ENCODE results near the gene STIM1.

STIM1 gene

DNA sequence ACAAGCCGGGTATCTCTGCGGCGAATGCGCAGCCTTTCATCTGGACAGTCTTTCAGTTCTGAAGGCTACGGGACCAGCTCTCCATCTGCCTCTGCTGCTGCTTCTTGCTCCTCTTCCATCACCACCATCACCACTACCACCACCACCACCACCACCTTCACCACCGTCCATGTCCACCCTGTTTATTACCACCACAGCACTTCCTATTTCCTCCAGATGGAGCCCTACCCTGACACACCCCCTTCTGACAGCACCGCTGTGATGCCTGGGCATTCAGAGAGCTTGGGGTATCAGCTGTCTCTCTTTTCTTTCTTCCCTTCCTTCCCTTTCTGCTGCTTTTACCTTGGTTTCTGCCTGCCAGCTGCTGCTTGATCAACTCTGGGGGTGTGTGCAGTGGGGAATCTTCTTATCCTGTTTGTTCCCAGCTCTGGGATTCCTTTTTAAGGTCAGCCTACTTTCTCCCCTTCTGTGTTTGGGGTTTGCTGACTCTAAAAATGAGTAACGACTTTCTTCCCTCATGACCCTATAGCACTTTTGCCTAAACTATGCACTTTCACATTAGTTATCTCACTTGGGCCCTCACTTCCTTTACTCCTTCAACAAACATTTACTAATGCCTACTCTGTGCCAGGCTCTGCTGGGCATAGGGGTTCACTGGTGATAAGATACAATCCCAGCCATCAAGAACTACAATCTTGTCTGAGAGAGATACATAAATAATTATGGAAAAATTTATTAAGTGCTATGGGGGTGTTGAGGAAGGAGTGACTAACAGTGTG lies 231.3 kb downstream of the STIM1 start:
- H3K9ac ChIP-seq (ENCODE audit: low read depth, low read length): no peak overlapping the region
- H3K4me1 ChIP-seq (ENCODE audit: control insufficient read depth, insufficient read depth, low read length): no peaks in the 10 kb centered on the region
- H3K4me3 ChIP-seq (ENCODE audit: low read length): no peak overlapping the region
- no peak overlapping the region for H3K4me2 ChIP-seq (ENCODE audit: low read length)
- H3K27me3 ChIP-seq (ENCODE audit: control insufficient read depth, insufficient read depth, low read length): no peaks in the 10 kb centered on the region
- H3K9me3 ChIP-seq (replicated peaks; ENCODE audit: low read length): no peaks in the 10 kb centered on the region
- peaks cover 6% of the 10 kb centered on the region for H3K36me3 ChIP-seq (ENCODE audit: insufficient read depth, low read length)

DNA sequence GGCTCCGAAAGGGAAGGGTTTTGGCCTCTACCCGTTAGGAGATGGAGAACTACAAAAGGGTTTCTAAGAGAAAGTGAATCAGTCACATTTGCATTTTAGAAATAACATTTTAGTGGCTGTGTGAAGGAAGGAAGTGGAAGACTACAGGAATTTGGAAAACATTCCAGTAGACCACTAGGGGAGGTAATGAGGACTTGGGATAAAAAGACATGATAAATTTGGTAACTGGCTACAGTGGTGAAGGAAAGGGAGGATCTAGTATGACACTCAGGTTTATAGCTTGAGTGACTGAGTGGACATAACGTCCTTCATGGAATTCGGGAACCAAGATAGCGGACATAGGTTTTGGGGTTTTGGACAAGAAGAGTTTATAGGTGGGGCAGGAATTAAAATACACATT lies 232.1 kb downstream of the STIM1 start:
- H3K4me3 ChIP-seq (ENCODE audit: low read length): no peak overlapping the region
- no peaks in the 10 kb centered on the region for H3K9me3 ChIP-seq (replicated peaks; ENCODE audit: low read length)
- no peaks in the 10 kb centered on the region for H3K4me1 ChIP-seq (ENCODE audit: control insufficient read depth, insufficient read depth, low read length)
- peaks cover 6% of the 10 kb centered on the region for H3K36me3 ChIP-seq (ENCODE audit: insufficient read depth, low read length)
- no peak overlapping the region for H3K4me2 ChIP-seq (ENCODE audit: low read length)
- no peaks in the 10 kb centered on the region for H3K27me3 ChIP-seq (ENCODE audit: control insufficient read depth, insufficient read depth, low read length)
- H3K9ac ChIP-seq (ENCODE audit: low read depth, low read length): no peak overlapping the region

DNA sequence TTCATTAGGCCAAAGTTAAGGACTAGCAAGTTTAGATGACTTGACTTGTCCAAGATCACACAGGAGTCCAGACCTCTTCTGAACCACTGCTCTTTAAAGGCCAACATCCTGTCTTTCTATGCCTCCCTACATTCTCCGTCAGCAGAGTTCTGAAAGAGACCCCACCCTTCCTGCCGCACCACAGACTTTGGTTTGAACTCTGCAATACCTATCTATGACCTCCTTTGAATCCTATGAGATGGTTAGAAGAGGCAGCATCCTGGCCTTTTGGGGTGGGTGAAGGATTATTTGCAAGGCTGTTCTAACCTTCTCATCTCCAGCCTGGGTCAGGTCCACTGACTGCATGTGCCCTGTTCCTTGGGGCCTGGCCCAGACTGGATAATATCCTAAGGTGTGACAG lies 234.8 kb downstream of the STIM1 start:
- Histone ChIP-seq H3K9ac (ENCODE audit: low read depth, low read length) (no peak overlapping the region), H3K9me3 (replicated peaks; ENCODE audit: low read length) (no peaks in the 10 kb centered on the region), H3K27me3 (ENCODE audit: control insufficient read depth, insufficient read depth, low read length) (no peaks in the 10 kb centered on the region), H3K4me2 (ENCODE audit: low read length) (no peak overlapping the region), H3K36me3 (ENCODE audit: insufficient read depth, low read length) (peaks cover 6% of the 10 kb centered on the region), H3K4me1 (ENCODE audit: control insufficient read depth, insufficient read depth, low read length) (peaks cover 6% of the 10 kb centered on the region), H3K4me3 (ENCODE audit: low read length) (no peak overlapping the region)

DNA sequence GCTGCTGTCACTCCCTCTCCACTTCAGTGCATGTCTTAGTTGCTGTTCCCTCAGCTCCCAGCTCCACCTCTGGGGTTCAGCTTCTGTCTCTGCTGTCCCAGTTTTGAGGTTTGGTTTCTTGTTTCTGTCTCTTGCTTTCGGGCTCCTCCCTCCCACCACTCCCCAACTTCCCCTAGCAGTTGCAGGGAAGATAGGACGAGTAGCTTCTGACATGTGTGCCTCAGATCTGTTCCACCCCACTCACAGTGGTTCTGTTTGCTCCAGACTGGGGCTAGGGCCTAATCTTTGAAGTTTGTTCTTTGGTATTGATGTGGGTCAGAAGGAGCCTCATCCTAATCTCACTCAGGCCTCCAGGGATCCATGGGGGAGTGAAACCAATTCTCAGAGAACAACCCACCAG lies 236.6 kb downstream of the STIM1 start:
- Histone ChIP-seq H3K4me1 (ENCODE audit: control insufficient read depth, insufficient read depth, low read length) (peaks cover 16% of the 10 kb centered on the region), H3K9ac (ENCODE audit: low read depth, low read length) (no peak overlapping the region)

DNA sequence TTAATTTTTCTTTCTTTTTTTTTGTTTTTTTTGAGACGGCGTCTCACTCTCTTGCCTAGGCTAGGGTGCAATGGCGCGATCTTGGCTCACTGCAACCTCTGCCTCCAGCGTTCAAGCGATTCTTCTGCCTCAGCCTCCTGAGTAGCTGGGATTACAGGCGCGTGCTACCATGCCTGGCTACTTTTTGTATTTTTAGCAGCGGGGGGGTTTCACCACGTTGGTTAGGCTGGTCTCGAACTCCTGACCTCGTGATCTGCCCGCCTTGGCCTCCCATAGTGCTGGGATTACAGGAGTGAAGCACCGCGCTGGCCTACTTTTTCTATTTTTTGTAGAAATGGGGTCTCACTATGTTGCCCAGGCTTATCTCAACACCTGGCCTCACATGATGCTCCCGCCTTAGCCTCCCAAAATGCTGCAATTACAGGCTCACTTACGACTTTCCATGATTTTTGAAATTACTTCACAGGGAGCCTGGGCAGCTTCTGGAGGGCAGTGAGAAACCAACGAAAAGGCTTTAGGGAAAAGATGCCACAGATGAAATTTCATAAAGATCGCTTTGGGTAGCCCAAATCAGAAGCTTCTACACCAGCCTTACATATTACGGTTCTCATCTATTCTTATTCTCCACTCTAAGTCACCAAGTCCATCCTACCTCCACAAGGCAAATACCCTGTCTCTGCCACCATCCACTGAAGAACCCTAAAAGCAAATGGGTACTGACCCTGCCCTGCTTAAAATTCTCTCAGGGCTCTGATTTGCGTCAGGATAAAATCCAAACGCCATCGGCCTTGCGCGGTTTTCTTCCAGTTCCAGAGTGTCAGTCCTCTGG lies 238.3 kb downstream of the STIM1 start:
- Histone ChIP-seq H3K9me3 (replicated peaks; ENCODE audit: low read length) (no peaks in the 10 kb centered on the region), H3K4me2 (ENCODE audit: low read length) (peak overlapping the region; percentile 83), H3K36me3 (ENCODE audit: insufficient read depth, low read length) (peaks cover 3% of the 10 kb centered on the region), H3K9ac (ENCODE audit: low read depth, low read length) (peak overlapping the region; percentile 93), H3K4me3 (ENCODE audit: low read length) (peak overlapping the region; percentile 84), H3K4me1 (ENCODE audit: control insufficient read depth, insufficient read depth, low read length) (peaks cover 20% of the 10 kb centered on the region), H3K27me3 (ENCODE audit: control insufficient read depth, insufficient read depth, low read length) (no peaks in the 10 kb centered on the region)

More for the DNA sequence above, 236.6 kb downstream of the STIM1 start:
- peaks cover 7% of the 10 kb centered on the region for H3K36me3 ChIP-seq (ENCODE audit: insufficient read depth, low read length)
- H3K9me3 ChIP-seq (replicated peaks; ENCODE audit: low read length): no peaks in the 10 kb centered on the region
- H3K4me2 ChIP-seq (ENCODE audit: low read length): no peak overlapping the region
- H3K27me3 ChIP-seq (ENCODE audit: control insufficient read depth, insufficient read depth, low read length): no peaks in the 10 kb centered on the region
- H3K4me3 ChIP-seq (ENCODE audit: low read length): no peak overlapping the region

DNA sequence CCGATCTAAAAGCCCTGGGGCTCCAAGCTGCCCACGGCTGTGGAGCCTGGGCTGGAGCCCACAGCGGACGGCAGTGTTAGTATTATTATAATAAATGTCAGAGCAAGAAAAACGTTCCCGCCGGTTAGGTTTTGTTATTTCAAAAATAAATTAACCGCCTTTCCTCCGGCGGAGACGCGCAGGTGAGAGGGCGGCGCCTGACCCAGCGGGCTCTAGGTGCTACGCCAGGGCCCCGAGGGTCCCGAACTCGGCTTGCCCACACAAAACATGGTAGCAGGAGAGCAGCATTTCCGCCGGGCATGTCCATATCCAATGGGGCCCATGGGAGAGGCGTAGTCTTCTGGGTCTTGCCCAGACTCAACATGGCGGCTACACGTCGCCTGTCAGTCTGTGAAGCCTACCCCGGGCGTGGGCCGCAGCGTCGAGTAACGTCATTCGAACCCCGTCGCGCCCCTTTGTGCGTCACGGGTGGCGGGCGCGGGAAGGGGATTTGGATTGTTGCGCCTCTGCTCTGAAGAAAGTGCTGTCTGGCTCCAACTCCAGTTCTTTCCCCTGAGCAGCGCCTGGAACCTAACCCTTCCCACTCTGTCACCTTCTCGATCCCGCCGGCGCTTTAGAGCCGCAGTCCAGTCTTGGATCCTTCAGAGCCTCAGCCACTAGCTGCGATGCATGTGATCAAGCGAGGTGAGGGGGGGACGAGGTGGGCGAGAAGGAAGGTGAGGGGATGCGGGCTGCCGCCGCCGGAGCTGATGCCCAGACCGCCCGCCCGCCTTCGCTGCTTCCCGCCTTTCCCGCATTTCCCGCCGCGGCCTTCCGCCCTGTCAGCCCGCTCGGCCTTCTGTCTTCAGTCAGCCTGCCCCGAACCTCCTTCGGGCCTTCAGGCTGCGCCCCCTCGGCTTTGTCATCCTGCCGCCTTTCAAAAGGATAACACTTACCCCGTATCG lies 239.2 kb downstream of the STIM1 start, which contains the start of gene RRM1:
Gene RRM1 (plus strand): TSS at position 452 of the 944 bp plus-strand sequence. CDS start 214 bp downstream, at position 666.
- Histone ChIP-seq H3K4me1 (ENCODE audit: control insufficient read depth, insufficient read depth, low read length) (peaks cover 20% of the 10 kb centered on the region), H3K9ac (ENCODE audit: low read depth, low read length) (peak within 1 kb of the TSS; percentile 93), H3K27me3 (ENCODE audit: control insufficient read depth, insufficient read depth, low read length) (no peaks in the 10 kb centered on the region), H3K36me3 (ENCODE audit: insufficient read depth, low read length) (peaks cover 3% of the 10 kb centered on the region), H3K4me2 (ENCODE audit: low read length) (peak within 1 kb of the TSS; percentile 83), H3K9me3 (replicated peaks; ENCODE audit: low read length) (no peaks in the 10 kb centered on the region), H3K4me3 (ENCODE audit: low read length) (peak within 1 kb of the TSS; percentile 84)

DNA sequence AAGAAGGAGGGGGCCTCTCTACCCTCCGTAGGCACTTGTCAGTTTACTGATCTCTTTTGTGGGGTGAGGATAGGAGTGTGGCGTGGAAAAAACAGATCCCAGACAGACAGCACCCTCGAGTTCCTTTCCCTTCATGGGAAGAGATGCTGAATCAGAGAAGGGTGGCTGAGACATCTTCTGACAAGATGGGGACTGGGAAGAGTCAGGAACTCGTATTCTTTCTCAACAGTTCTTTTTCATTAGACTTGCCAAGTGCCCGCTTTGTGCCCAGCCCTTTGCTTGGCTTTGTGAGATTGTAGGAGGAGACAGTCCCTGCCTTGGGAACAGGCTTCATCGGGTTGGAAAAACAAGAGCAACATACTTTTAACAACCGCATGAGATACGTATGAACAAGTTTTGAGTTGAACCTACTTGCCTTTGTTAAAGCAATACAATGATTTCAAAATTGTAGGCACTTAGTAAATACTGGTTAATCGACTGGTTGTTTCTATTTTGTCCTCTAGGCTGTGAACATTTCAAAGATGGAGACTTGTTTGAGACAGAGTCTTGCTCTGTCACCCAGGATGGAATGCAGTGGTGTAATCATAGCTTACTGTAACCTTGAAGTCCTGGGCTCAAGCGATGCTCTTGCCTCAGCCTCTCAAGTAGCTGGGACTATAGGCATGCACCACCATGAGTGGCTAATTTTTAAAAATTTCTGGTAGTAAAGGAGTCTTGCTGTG lies 240.2 kb downstream of the STIM1 start:
- H3K4me3 ChIP-seq (ENCODE audit: low read length): peak overlapping the region; percentile 84
- H3K27me3 ChIP-seq (ENCODE audit: control insufficient read depth, insufficient read depth, low read length): no peaks in the 10 kb centered on the region
- H3K9me3 ChIP-seq (replicated peaks; ENCODE audit: low read length): no peaks in the 10 kb centered on the region
- peaks cover 3% of the 10 kb centered on the region for H3K36me3 ChIP-seq (ENCODE audit: insufficient read depth, low read length)
- H3K9ac ChIP-seq (ENCODE audit: low read depth, low read length): peak overlapping the region; percentile 93
- H3K4me2 ChIP-seq (ENCODE audit: low read length): peak overlapping the region; percentile 83
- peaks cover 20% of the 10 kb centered on the region for H3K4me1 ChIP-seq (ENCODE audit: control insufficient read depth, insufficient read depth, low read length)

DNA sequence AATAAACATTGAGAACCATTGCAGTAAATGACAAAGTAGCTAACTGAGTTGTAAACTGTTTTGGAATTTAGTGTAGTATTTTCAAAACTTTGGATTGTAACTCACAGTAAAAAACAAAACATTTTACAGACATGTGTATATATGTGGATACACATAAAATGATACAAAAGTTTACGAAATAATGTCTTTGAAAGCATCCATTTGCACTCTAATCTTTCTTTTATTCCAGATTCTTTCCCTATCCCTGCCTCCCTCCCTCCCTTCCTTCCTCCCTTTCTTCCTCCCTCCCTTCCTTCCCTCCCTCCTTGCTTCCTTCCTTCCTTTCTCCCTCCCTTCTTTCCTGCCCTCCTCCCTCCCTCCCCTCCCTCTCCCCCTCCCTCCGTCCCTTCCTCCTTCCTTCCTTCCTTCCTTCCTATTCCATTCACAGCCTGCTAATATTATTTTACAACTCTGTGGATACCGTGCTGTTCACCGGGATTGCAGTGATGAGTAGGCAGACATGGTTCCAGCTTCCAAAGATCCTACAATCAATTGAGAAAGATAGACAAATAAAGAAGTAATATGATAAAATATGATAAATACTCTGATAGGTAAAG lies 242.7 kb downstream of the STIM1 start:
- Histone ChIP-seq H3K9ac (ENCODE audit: low read depth, low read length) (no peak overlapping the region), H3K4me1 (ENCODE audit: control insufficient read depth, insufficient read depth, low read length) (peaks cover 20% of the 10 kb centered on the region), H3K4me2 (ENCODE audit: low read length) (no peak overlapping the region), H3K27me3 (ENCODE audit: control insufficient read depth, insufficient read depth, low read length) (no peaks in the 10 kb centered on the region), H3K4me3 (ENCODE audit: low read length) (no peak overlapping the region), H3K9me3 (replicated peaks; ENCODE audit: low read length) (no peaks in the 10 kb centered on the region), H3K36me3 (ENCODE audit: insufficient read depth, low read length) (peaks cover 11% of the 10 kb centered on the region)

DNA sequence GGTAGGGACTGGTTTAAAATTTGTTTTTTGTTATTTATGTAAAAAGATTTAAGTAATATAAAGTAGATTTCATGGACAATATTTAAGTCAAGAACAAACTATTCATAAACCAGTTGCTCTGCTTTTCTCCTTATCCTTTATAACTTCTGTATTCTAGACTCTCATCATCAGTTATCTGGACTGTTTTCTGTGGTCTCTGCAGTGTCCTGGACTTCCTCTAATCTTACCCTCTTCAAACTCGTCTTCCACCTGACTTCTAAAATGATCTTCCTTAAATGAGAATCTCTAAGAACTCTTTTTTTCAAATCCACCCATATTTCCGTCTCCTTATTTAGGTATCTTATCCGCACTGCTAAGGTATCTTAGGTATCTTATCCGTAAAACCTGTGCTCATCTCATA lies 247.2 kb downstream of the STIM1 start:
- H3K9ac ChIP-seq (ENCODE audit: low read depth, low read length): no peak overlapping the region
- H3K9me3 ChIP-seq (replicated peaks; ENCODE audit: low read length): no peaks in the 10 kb centered on the region
- no peak overlapping the region for H3K4me2 ChIP-seq (ENCODE audit: low read length)
- H3K4me1 ChIP-seq (ENCODE audit: control insufficient read depth, insufficient read depth, low read length): peaks cover under 1% of the 10 kb centered on the region
- H3K36me3 ChIP-seq (ENCODE audit: insufficient read depth, low read length): peaks cover 33% of the 10 kb centered on the region
- no peaks in the 10 kb centered on the region for H3K27me3 ChIP-seq (ENCODE audit: control insufficient read depth, insufficient read depth, low read length)
- no peak overlapping the region for H3K4me3 ChIP-seq (ENCODE audit: low read length)

DNA sequence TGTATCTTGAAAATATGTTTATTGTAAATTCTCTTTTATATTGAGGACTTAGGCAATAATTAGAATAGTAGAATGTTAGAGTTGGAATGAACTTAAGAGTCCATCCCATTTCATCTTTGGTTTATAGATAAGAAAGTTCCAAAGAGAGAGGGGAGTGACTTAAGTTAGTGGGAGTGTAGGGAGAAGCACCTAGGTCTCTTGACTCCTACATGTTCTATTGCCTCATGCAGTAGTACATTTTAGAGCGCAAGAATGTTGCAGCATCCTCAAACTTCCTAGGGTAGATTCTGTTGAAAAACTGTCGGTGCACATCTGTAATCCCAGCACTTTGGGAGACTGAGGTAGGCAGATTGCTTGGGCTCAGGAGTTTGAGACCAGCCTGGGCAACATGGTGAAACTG lies 247.8 kb downstream of the STIM1 start:
- H3K9ac ChIP-seq (ENCODE audit: low read depth, low read length): no peak overlapping the region
- no peaks in the 10 kb centered on the region for H3K4me1 ChIP-seq (ENCODE audit: control insufficient read depth, insufficient read depth, low read length)
- no peaks in the 10 kb centered on the region for H3K9me3 ChIP-seq (replicated peaks; ENCODE audit: low read length)
- peaks cover 36% of the 10 kb centered on the region for H3K36me3 ChIP-seq (ENCODE audit: insufficient read depth, low read length)
- no peak overlapping the region for H3K4me3 ChIP-seq (ENCODE audit: low read length)
- H3K4me2 ChIP-seq (ENCODE audit: low read length): no peak overlapping the region
- H3K27me3 ChIP-seq (ENCODE audit: control insufficient read depth, insufficient read depth, low read length): no peaks in the 10 kb centered on the region
